Activated CD4-positive, alpha-beta T cell treated with anti-CD3 and anti-CD28 coated beads for 48 hours (primary cell): ENCODE measurements around the gene SPIRE1.
"Not testable (repeated sequence)": the region's sequence is repeated elsewhere in the genome, so short reads cannot be mapped to it uniquely, and the experiment has no call there.

ENCODE experiments used
- DNase-seq: peaks from one replicate; pipeline ENCODE4 v3.0.0-alpha.2; 2020

Gene SPIRE1

DNA sequence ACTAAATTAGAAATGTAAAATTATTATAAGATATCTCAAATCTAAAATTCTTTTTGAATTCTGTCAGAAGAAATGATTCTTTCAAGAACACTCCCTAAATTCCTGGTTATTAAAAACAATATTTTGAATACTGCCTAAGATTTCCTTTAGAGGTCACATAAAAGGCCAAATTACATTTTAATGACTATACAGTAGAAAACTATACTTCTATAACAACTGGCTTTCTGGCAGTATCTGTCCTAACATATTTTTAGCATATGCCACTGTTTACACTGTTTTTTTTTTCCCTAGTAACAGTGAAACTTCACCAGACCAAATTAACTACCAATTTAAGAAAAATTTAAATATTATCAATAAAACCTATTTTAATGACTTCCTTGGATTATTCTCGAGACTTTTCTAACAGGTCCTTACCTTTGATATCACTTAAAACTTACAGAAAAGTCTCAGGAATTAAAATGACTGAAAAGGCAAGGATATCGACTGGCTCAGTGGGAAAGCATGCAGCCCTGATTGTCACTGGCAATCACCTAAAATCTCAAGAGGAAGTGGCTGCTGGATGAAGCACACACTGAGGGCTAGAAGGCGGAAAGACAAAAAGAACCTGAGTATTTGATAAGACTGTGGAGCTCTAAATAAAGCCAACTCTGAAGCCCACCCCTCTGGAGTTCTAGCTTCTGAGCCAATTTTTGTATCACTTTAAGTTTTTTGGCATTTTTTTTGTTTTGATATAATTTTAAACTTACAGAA, 59.6 kb downstream of the SPIRE1 start:
- no peak for DNase-seq

DNA sequence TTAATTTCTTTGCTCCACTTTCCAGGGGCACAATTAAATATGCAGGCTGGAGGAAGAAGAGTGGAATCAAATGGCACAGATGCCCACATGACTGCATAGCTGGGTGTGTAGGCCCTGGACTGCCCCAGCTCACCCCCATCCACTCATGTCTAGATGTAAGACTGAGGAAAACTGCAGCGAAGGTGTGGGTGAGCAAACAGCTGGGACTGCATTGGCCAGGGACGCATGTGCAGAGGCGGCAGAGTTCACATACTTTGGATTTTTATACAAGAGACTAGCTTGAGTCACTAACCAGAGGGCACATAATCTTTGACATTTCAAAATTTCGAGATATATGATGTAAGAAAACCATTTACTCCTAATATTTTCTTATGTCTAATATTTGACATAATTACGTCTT, 60.1 kb downstream of the SPIRE1 start:
- DNase-seq, result no peak

DNA sequence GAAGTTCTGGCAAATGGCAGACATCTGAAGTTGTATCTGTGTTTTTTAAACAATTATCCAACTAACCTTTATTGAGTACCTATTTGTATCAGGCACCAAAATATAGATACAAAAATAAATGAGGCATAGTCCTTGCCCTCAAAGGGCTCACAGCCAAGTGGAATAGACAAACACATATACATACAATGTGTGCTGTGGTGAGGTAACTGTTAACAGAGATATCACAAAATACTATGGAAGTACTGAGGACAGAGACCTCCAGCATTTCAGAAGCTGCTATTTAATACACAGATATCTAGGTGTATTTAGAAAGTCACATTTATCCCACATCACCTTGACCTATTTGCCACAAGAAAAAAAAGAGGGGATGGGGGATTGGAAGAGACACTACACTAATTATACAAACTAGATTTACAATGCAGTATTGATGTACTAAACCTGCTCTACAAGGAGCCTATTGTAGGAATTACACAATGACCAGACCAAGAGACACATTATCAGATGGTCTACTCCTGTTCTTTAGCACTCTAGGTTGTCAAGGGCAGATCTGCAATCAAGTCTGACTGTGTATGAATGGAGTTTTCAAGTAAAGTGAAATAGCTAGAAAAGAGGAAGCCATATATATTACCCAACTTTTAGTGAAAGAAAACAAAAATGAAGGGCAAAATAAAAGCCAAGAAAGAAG, 62.2 kb downstream of the SPIRE1 start:
- DNase-seq, result no peak

DNA sequence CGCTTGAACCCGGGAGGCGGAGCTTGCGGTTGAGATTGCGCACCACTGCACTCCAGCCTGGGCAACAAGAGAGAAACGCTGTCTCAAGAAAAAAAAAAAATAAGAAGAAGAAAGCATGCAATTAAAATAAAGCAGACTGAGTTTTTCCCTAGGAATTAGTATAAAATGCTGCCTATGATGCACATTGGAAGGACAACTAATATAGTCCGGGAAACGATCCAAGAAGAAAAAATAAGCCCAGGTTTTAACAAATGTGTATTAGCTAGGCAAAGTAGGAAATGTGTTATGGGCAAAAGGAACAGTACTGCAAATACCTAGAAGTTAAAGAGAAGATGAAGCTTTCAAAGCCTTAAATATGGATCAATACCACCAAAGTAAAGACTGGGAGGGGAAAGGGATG, 64.0 kb downstream of the SPIRE1 start:
- DNase-seq, result no peak

DNA sequence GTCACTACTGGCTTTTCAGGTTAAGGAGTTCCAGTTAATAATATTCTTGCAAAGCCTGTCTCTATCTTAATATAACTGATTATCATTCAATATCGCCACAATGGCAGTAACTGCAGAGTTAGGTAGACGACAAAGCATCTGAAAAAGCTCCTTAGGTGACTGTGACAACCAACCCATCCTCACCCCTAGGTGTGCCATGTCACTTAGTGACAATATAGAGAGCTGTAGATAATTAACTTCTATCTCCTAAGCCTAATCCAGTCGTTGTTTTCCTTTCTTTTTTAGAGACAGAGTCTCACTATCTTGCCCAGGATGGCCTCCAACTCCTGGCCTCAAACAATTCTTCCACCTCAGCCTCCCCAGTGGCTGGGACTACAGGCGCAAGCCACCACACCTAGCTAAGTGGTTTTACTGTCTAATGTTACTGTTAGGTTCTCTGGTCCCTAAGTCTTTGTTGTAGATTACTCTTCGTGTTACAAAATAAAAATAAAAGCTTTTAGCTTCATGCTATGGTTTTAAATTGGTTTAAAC, 65.2 kb downstream of the SPIRE1 start:
- DNase-seq, result no peak

DNA sequence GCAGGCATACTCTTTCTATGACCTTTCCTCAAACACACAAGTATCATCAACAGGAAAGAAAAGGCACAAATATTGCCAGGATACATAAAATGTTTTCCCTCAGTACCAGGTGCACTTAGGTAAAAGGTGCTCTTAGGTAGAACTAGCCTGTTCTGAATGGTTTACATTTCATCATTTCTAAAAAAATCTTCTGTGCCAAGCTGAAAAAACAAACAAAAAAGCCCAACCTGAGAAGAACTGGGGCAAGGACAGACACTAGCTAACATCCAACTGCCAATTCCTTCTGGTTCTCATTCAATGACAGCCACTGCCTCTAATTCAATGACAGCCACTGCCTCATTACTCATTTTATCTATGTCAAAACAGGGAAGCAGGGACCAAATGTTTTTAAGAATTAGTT, 68.5 kb downstream of the SPIRE1 start:
- no peak for DNase-seq

DNA sequence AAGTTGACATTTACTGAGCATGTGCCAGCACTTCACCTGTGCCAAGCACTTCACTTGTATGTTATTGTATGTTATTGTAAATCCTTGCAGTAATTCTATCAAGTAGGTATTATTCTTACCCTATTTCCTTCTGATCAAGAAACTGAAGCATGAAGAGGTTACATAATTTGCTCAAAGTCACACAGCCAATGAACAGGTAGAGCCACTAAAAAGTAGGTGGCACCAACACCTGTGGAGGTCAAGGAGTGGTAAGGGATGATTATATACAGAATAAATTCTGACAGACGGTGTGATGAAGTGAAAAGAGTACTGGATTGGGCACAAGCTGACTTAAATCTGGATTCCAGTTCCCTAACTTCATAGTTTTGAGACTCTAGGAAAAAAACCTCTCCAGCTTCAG, 71.0 kb downstream of the SPIRE1 start:
- DNase-seq, result no peak

DNA sequence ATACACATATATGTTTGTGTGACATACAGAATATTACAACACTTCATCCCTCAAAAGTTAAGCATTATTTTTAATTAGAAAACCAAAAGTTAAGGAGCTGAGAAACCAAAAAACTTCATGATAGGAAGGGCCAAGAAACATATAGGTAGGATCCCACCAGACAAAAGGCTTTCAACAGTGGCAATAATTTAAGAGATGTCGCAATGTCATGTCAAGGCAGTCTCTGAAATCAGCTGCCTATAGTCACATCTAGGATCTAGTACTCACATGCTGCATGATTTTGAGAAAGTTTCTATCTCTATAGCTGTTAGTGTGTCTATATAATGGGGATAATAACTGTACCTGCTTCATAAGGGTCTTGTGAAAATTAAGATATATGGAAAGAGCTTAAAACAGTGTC, 72.7 kb downstream of the SPIRE1 start:
- no peak for DNase-seq

DNA sequence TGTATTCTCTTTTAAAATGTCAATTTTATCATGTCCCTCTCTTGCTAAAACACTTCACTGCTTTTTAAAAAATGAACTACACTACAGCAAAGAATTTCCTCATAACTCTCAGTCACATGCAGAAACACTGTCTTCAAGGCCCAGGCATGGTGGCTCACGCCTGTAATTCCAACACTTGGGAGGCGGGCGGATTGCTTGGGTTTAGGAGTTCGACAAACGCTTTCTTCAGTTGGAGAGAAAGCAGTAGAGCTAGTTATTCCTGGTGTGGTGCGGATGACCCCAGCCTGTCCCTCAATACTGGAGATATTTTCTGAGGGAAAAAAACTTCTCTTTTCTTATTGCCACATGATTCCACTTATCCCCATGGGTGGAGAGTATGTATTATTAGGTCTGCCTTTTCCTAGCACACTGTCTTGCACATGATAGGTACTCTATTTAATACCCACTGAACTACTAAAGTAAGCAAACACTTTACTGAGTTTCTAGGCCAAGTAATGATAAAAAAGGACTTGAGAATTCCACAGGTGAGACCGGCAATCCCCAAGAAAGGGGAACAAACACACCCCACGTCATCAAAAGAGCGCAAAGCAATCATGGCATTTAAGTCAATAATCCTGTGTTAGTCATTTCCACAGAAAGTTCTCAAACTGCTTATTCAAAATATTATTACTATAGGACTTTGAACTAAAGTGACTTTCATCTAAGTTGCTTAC, 77.1 kb downstream of the SPIRE1 start:
- no peak for DNase-seq

DNA sequence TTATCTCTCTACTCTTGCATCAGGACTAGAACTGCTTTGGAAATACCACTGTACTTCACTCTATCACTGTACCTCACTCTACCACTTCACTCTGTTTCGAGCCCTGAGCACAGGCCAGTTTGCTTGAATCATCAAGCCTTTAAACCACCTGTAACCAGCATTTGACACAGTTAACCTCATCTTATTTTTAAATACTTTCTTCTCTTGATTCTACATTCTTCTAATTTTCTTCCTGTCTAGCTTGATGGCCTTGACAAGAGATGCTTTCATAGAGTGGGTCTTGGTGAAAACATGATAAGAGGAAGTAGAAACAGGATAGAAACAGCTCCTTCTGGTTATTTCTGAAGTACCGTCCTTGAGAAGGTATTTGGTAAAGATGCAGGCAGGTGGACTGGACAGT, 78.1 kb downstream of the SPIRE1 start:
- DNase-seq, result no peak

DNA sequence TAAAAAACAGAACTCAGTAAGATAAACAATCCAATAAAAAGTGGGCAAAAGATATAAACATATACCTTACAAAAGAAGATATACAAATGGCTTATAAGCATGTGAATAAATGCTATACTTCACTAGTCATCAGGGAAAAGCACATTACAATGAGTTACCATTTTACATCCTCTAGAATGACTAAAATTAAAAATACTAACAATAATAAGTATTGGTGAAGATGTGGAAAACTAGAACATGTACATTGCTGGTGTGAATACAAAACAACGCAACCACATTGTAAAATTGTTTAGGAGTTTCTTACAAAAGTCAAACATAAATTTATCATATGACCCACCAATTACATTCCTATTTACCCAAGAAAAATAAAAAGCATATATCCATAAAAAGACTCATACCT, 80.1 kb downstream of the SPIRE1 start:
- DNase-seq, result no peak

DNA sequence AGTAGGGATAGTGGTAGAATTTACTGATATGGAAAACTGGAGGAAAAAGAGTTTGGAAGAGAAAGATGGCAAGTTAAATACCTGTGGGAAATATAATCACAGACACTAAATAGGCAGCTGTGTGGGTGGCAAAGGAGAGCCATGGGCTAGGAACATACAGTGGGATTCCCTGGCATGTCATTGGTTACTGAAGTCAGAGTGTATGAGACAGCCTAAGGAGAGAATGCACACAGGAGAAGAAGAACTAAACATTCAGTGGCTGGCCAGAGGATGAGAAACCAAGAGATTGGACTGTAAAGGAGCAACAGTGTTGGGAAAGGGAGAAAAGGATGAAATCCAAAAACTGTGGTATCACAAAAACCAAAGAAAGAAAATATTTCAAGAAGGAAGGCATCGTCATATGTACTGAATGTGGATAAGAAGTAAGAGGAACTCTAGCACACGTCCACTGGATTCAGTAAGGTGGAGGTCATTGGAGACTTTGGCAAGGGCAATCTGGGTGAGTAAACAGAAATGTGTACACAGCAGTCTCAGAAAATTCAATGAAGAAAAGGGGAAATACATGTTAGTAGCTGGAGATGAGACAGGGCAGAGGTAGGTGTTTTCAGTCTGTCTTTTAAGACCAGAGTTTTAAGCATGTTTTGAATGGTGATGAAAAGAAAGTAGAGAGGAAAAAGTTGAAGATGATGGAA, 83.3 kb downstream of the SPIRE1 start:
- no peak for DNase-seq

DNA sequence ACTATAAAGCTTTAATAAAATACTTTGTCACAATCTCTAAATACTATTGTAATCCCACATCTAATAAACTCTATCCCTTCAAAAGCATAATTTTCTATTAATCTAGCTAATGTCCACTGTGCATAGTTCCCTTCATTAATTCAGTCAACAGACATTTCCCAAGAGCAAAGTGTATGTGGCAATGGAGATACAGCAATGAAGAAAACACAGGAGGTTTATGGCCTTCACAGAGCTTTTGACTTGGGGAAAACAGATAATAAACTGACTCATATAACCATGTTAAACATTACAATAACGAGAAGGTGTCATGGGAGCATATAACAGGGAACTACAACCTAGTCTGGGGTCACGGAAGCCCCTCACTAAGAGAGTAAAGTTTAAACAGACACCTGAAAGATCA, 86.3 kb downstream of the SPIRE1 start:
- DNase-seq, result no peak

DNA sequence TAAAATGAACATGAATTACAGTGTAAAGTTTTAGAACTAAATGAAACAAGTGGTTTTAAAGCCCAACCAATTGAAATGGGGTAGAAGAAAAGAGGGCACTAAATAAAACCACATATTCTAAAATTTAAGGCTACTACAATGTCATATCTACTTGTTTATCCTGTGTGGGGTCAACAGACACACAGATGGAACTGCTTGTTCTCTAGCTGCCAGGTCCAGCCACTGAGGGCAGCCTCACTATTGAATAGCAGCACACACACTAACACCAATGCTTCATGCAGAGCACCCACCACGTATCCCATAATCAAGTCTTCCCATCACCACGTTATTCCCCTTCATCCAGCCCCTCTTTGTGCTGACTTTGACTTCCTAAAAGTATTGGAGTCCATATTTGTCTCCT, 88.1 kb downstream of the SPIRE1 start:
- DNase-seq, result no peak

DNA sequence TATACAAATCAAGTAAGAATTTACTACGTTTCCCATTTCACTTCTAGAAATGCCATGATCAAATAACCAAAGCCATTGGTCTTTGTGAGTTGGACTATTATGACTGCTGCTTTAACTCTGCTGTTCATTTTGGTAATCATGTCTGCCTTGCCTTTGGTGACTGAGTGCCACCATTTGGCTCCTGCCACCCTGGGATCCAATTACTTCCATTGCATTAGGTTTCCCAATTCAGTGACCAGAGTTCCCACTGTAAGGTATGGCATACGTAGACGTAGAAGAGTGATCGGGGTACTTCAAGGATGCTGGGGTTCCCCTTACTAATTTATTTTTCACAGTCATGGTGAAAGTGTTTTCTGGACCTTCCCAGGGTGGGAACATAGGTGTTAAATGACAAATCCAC, 90.1 kb downstream of the SPIRE1 start:
- no peak for DNase-seq

DNA sequence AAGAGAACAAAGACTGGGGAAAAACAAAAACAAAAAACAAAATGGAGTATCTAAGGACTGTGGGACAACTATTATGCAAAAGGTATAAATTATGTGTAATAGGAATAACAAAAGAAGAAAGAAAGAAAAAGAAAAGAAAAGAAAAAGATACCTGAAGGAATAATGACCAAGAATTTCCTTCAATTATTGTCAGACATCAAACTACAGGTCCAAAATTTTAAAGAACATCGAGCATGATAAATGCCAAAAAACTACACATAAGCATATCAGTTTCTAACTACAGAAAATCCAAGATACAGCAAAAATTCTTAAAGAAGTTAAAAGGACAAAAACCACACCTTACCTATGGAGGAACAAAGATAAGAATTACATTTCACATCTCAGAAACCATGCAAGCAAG, 93.0 kb downstream of the SPIRE1 start:
- DNase-seq, result no peak

DNA sequence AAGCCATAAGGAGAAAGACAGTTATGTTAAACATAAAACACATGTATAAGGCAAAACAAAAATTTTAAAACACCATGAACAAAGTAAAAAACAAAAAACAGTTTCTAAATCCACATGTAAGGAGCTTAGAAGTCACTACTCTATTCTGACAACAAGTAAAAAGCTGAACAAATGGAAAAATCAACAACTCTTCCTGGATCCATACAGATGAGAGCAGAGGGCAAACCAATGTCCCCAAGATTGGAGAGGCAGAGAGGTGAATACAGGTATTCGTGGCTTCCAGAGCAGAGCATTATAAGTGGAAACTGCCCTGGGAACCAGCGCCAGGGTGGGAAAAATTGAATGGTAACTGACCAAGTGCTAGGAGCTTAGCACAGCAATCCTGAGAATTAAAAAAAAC, 93.5 kb downstream of the SPIRE1 start:
- no peak for DNase-seq

DNA sequence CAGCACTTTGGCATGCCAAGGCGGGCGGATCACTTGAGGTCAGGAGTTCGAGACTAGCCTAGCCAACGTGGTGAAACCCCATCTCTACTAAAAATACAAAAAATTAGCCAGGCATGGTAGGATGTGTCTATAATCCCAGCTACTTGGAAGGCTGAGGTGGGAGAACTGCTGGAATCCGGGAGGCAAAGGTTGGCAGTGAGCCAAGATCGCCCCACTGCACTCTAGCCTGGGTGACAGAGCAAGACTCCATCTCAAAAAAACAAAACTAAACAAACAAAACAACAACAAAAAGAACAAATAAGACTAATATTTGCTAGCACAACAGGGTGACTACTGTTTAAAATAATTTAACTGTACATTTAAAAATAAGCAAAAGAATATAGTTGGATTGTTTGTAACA, 97.3 kb downstream of the SPIRE1 start:
- DNase-seq, result not testable (repeated sequence)

DNA sequence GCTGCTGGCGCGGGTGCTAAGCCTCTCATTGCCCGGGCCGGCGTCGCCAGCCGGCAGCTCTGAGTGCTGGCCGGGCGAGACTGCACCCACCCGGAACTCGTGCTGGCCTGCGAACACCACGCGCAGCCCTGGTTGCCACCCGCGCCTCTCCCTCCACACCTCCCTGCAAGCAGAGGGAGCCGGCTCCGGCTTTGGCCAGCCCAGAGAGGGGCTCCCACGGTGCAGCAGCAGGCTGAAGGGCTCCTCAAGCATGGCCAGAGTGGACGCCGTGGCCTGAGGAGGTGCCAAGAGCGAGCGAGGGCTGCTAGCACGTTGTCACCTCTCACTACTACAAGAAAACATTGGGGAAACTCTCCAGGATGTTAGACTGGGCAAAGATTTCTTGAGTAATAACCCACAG, 98.6 kb downstream of the SPIRE1 start:
- DNase-seq, result no peak

DNA sequence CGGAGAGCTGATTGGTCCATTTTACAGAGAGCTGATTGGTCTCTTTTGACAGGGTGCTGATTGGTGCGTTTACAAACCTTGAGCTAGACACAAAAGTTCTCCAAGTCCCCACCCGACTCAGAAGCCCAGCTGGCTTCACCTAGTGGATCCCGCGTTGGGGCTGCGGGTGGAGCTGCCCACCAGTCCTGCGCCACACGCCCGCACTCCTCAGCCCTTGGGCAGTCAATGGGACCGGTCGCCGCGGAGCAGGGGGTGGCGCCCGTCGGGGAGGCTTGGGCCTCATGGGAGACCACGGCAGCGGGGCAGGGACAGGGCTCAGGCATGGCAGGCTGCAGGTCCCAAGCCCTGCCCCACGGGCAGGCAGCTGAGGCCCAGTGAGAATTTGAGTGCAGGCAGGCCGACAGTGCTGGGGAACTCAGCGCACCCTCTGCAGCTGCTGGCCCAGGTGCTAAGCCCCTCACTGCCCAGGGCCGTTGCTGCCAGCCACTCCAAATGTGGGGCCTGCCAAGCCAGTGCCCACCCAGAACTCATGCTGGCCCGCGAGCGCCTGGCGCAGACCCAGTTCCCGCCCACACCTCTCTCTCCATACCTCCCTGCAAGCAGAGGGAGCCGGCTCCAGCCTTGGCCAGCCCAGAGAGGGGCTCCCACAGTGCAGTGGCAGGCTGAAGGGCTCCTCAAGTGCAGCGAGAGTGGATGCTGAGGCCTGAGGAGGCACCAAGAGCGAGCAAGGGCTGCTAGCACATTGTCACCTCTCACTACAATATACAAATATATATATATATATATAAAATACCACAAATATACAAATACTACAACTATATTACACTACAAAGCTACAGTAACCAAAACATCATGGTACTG, 100.7 kb downstream of the SPIRE1 start:
- DNase-seq, result no peak

DNA sequence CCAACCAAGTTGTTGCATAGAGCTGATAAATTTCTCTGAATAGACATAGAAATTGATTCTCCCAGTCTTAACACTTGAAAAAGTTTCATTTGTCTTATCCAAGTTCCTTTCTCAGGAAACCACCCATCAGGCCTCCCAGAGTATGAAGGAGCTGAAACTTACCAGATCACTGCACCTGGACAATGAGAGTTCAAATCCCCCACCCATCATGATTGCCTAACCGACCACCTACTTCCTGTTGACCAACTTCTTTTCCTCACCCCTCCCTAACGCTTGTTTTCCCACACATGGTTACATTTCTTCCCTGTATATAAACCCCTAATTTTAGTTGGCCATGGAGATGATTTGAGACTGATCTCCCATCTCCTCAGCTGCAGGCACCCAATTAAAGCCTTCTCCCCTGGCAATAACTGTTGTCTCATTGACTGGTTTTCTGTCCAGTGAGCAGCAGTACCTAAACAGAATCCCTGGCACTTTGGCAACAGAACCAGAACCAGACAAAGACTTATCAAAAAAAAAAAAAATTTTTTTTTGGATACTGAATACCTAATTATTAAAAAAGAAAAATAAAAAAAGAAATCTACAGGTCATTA, 103.0 kb downstream of the SPIRE1 start:
- DNase-seq, result no peak

DNA sequence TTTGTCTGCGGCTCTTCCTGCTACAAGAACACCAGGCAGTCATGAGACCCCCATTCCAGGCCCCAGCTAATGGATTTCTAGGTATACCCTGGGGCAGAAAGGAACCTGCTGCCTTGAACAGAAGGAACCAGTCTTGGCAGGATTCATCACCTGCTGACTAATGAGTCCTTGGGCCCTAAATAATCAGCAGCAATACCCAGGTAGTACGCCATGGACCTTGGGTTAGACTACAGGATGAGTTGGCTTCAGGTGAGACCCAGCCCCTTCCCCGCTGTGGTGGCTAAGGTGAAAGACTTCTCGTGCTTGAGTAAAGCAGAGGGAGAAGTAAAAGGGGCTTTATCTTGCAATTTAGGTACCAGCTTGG, 105.0 kb downstream of the SPIRE1 start:
- DNase-seq, result no peak
